Neural cell (in vitro differentiated cells): ENCODE results near the gene CRHR1. TPM values are rescaled to one million over a fixed set of nuclear protein-coding genes. Genes with fewer than 3 reads are reported as not detected.

Experiments used
- H2AFZ ChIP-seq: fragments of 200-600, 300-800 bp; sonication (generic), shearing (Covaris generic); 2 replicates; pipeline ENCODE4 v1.6.0; 2014; ENCODE audit warnings: low read depth, mild to moderate bottlenecking, antibody characterized with exemption, low read length, moderate library complexity
- H3F3A ChIP-seq: fragments of 200-600 bp; shearing (Covaris generic); 2 replicates; pipeline ENCODE4 v1.6.1; 2016; ENCODE audit warnings: mild to moderate bottlenecking, moderate library complexity, mixed read lengths, antibody characterized with exemption, low read length; ENCODE audit not compliant: insufficient read depth, poor library complexity, severe bottlenecking
- H3K27ac ChIP-seq: fragments of 200-600, 300-800 bp; sonication (generic), shearing (Covaris generic); 2 replicates; pipeline ENCODE4 v1.5.1; 2014; ENCODE audit warnings: mild to moderate bottlenecking, low read length, moderate library complexity
- H3K27me3 ChIP-seq: fragments of 300-800, 200-600 bp; sonication (generic), shearing (Covaris generic); 2 replicates; pipeline ENCODE4 v1.6.0; 2014; ENCODE audit warnings: mild to moderate bottlenecking, low read depth, low read length, moderate library complexity; ENCODE audit not compliant: insufficient read depth
- H3K36me3 ChIP-seq: fragments of 300-800, 200-600 bp; sonication (generic), shearing (Covaris generic); 2 replicates; pipeline ENCODE4 v1.5.1; 2014; ENCODE audit warnings: mild to moderate bottlenecking, antibody characterized with exemption, low read length, moderate library complexity; ENCODE audit not compliant: insufficient read depth
- H3K4me2 ChIP-seq: fragments of 300-800, 200-600 bp; sonication (generic), shearing (Covaris generic); 2 replicates; pipeline ENCODE4 v1.6.0; 2014; ENCODE audit warnings: mild to moderate bottlenecking, low read length
- H3K4me3 ChIP-seq: fragments of 300-800, 200-600 bp; sonication (generic), shearing (Covaris generic); 2 replicates; pipeline ENCODE4 v1.5.1; 2014; ENCODE audit warnings: mild to moderate bottlenecking, low read length, moderate library complexity
- H3K79me2 ChIP-seq: fragments of 200-600 bp; shearing (Covaris generic); replicated peaks from 2 replicates; pipeline ENCODE4 v1.6.0; 2014; ENCODE audit warnings: mild to moderate bottlenecking, low read length, moderate library complexity; ENCODE audit not compliant: insufficient read depth
- H3K9ac ChIP-seq: fragments of 300-800, 200-600 bp; sonication (generic), shearing (Covaris generic); 2 replicates; pipeline ENCODE4 v1.6.1; 2016; ENCODE audit warnings: mild to moderate bottlenecking, low read length, mixed read lengths
- H3K9me2 ChIP-seq: fragments of 200-600 bp; shearing (Covaris generic); 2 replicates; pipeline ENCODE4 v1.6.1; 2016; ENCODE audit warnings: mild to moderate bottlenecking, low read length, mixed read lengths; ENCODE audit not compliant: insufficient read depth
- H3K9me3 ChIP-seq: fragments of 200-600, 300-800 bp; sonication (generic), shearing (Covaris generic); 2 replicates; pipeline ENCODE4 v1.6.1; 2016; ENCODE audit warnings: mild to moderate bottlenecking, mixed run types, low read length, moderate library complexity, mixed read lengths
- H4K20me1 ChIP-seq: fragments of 200-600 bp; shearing (Covaris generic); 2 replicates; pipeline ENCODE4 v1.6.1; 2016; ENCODE audit warnings: mild to moderate bottlenecking, mixed run types; ENCODE audit not compliant: insufficient read depth
- CTCF ChIP-seq: fragments of 450-650 bp; IDR thresholded peaks from 2 replicates; pipeline ENCODE4 v1.5.1; 2014; ENCODE audit warnings: antibody characterized with exemption, mild to moderate bottlenecking, moderate library complexity; ENCODE audit not compliant: poor library complexity, severe bottlenecking
- EP300 ChIP-seq: fragments of 450-650 bp; conservative IDR thresholded peaks from 2 replicates; pipeline ENCODE4 v1.6.1; 2014; ENCODE audit warnings: antibody characterized with exemption, mild to moderate bottlenecking, moderate library complexity; ENCODE audit not compliant: poor library complexity, severe bottlenecking
- EZH2 ChIP-seq: fragments of 200-600, 300-800 bp; shearing (Covaris generic), sonication (generic); IDR thresholded peaks from 2 replicates; pipeline ENCODE4 v1.6.1; 2014; ENCODE audit warnings: antibody characterized with exemption, low read length, borderline replicate concordance, mild to moderate bottlenecking; ENCODE audit not compliant: insufficient read depth, poor library complexity, severe bottlenecking
- MXI1 ChIP-seq: fragments of 450-650 bp; conservative IDR thresholded peaks from 2 replicates; pipeline ENCODE4 v1.6.1; 2014; ENCODE audit warnings: antibody characterized with exemption, mild to moderate bottlenecking; ENCODE audit not compliant: poor library complexity, severe bottlenecking
- POLR2AphosphoS5 ChIP-seq: IDR thresholded peaks from 2 replicates; pipeline ENCODE4 v1.6.1; 2012
- RAD21 ChIP-seq: fragments of 450-650 bp; conservative IDR thresholded peaks from 2 replicates; pipeline ENCODE4 v1.6.1; 2014; ENCODE audit warnings: antibody characterized with exemption, mild to moderate bottlenecking, moderate library complexity
- REST ChIP-seq: IDR thresholded peaks from 2 replicates; pipeline ENCODE4 v1.6.1; 2012; ENCODE audit warnings: borderline replicate concordance
- SMC3 ChIP-seq: fragments of 450-650 bp; conservative IDR thresholded peaks from 2 replicates; pipeline ENCODE4 v1.6.1; 2014; ENCODE audit warnings: antibody characterized with exemption, mild to moderate bottlenecking, moderate library complexity; ENCODE audit not compliant: poor library complexity
- TAF1 ChIP-seq: IDR thresholded peaks from 2 replicates; pipeline ENCODE4 v1.6.1; 2012; ENCODE audit warnings: low read depth
- polyA plus RNA-seq: library from polyadenylated mRNA; depleted of rRNA; stranded (reverse); fragments of >200 nt; gene quantifications from 2 replicates; pipeline ENCODE4 v1.2.3, GENCODE V29; 2014

Gene CRHR1
- polyA plus RNA-seq, 1 donor from 2014 or later = 4.5 TPM

- H3K27me3 ChIP-seq = no peaks in the 10 kb centered on the region
- no peak overlapping the region for H3K4me2 ChIP-seq
- no peaks in the 10 kb centered on the region for H3K36me3 ChIP-seq
- no peak overlapping the region for H3K4me3 ChIP-seq
- no peak overlapping the region for H3K27ac ChIP-seq
- H3K9me2 ChIP-seq = no peaks in the 10 kb centered on the region
- H3K9me3 ChIP-seq = no peaks in the 10 kb centered on the region
- no peaks in the 10 kb centered on the region for H3K79me2 ChIP-seq
- no peak overlapping the region for H3K9ac ChIP-seq
- TF ChIP-seq SMC3 = no peak
- TF ChIP-seq MXI1 = no peak
- no peak for TF ChIP-seq EZH2
- no peak for TF ChIP-seq EP300
- TF ChIP-seq RAD21 = no peak
- no peak for TF ChIP-seq POLR2AphosphoS5
- no peak for TF ChIP-seq TAF1
- no peak for TF ChIP-seq REST
- no peak for TF ChIP-seq CTCF
- H4K20me1 ChIP-seq = no peaks in the 10 kb centered on the region
- no peak overlapping the region for H2AFZ ChIP-seq
- no peaks in the 10 kb centered on the region for H3F3A ChIP-seq
These were observed 86.3 kb downstream of the CRHR1 start for GRCh38 chr17:45870342-45870974.

- Histone ChIP-seq H3K79me2 (no peaks in the 10 kb centered on the region), H3F3A (no peaks in the 10 kb centered on the region), H2AFZ (no peak overlapping the region), H3K9ac (no peak overlapping the region), H3K36me3 (no peaks in the 10 kb centered on the region), H4K20me1 (no peaks in the 10 kb centered on the region), H3K27me3 (no peaks in the 10 kb centered on the region), H3K9me2 (no peaks in the 10 kb centered on the region), H3K27ac (no peak overlapping the region), H3K4me3 (no peak overlapping the region), H3K9me3 (no peaks in the 10 kb centered on the region), H3K4me2 (no peak overlapping the region)
- no peak for TF ChIP-seq EP300
- TF ChIP-seq CTCF = no peak
- TF ChIP-seq RAD21 = no peak
- no peak for TF ChIP-seq SMC3
- no peak for TF ChIP-seq MXI1
- TF ChIP-seq REST = no peak
- no peak for TF ChIP-seq TAF1
- TF ChIP-seq EZH2 = no peak
- no peak for TF ChIP-seq POLR2AphosphoS5
These were observed 87.6 kb downstream of the CRHR1 start for GRCh38 chr17:45871718-45872117.
